IPS-18c (cell line): Measurements from ENCODE around the gene WBP2.

Source experiments
- H3K4me3 ChIP-seq: 2 replicates; pipeline ENCODE4 v1.7.0; 2013; ENCODE audit warnings: low read depth, mild to moderate bottlenecking, low read length, moderate library complexity; ENCODE audit not compliant: insufficient read depth
- H3K9me3 ChIP-seq: one replicate; pipeline ENCODE4 v1.6.1; 2013; ENCODE audit warnings: mild to moderate bottlenecking, low read length, moderate library complexity; ENCODE audit not compliant: control insufficient read depth, insufficient read depth

The WBP2 gene

GRCh38 chr17:75826561-75827307, 28.4 kb downstream of the WBP2 start:
- H3K9me3 ChIP-seq: no peaks in the 10 kb centered on the region
- H3K4me3 ChIP-seq: no peak overlapping the region

DNA sequence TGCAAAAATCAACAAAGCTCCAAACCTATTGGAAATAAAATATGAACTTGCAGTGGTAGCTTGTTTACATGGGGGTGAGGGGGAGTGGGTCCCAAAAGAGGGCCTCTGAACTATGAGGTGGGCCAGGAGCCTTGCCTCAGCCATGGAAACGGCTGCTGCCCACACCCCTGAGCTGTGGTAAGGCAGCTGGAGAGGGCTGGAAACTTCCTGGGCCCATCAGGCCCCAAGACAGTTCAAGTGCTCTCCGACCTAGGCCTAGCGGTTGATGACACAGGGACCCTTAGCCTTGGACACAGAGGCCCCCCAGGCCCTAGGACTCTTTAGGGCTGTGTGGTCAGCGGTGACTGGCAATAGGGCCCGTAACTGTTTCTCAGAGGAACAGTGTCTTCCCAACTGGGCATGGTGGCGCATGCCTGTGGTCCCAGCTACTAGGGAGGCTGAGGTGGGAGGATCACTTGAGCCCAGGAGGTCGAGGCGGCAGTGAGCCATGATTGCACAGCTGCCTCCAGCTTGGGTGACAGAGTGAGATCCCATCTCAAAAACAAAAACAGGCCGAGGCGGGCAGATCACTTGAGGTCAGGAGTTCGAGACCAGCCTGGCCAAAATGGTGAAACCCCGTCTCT, 29.3 kb downstream of the WBP2 start:
- H3K9me3 ChIP-seq: no peaks in the 10 kb centered on the region
- H3K4me3 ChIP-seq: no peak overlapping the region

DNA sequence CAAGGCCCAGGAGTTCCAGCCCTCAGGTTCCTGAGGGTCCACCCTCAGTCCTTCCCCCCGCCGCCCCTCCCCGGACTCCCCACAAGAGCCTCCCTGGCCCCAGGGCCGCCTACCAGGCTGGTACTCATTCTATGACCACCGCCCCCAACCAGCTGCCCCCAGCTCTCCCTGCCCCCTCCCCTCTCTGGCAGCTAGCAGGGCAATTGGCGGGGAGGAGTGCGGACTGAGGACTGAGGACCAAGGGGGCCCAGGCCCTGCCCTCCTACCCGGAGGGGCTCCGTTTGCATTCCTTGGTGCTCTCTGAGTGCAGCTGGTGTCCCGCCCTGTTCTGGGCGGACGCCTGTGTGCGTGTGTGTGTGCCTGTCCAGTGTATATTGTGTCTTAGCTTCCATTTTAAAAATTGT, 30.0 kb downstream of the WBP2 start:
- H3K9me3 ChIP-seq: no peaks in the 10 kb centered on the region

GRCh38 chr17:75824666-75825065, 30.5 kb downstream of the WBP2 start:
- H3K9me3 ChIP-seq: no peaks in the 10 kb centered on the region
- no peak overlapping the region for H3K4me3 ChIP-seq

More for the DNA sequence above, 30.0 kb downstream of the WBP2 start:
- H3K4me3 ChIP-seq: no peak overlapping the region

DNA sequence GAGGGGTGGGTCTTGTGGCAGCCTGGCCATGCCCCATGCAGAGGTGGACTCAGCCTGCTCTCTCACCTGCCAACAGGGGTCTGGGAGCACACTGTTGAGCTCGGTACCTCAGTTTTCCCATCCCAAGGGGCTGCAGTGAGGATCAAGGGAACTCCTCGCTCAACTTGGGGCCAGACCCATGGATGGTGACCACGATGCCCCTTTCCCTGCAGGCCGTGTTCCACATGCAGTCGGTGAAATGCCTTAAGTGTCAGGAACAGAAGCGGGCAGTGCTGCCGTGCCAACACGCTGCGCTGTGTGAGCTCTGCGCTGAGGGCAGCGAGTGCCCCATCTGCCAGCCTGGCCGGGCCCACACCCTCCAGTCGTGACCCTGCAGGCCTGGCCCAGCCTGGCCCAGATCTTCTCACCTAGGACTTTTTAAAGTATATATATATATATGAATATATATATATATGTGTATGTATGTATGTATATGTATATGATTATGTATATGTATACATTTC, 31.0 kb downstream of the WBP2 start:
- Histone ChIP-seq H3K4me3 (no peak overlapping the region), H3K9me3 (no peaks in the 10 kb centered on the region)

DNA sequence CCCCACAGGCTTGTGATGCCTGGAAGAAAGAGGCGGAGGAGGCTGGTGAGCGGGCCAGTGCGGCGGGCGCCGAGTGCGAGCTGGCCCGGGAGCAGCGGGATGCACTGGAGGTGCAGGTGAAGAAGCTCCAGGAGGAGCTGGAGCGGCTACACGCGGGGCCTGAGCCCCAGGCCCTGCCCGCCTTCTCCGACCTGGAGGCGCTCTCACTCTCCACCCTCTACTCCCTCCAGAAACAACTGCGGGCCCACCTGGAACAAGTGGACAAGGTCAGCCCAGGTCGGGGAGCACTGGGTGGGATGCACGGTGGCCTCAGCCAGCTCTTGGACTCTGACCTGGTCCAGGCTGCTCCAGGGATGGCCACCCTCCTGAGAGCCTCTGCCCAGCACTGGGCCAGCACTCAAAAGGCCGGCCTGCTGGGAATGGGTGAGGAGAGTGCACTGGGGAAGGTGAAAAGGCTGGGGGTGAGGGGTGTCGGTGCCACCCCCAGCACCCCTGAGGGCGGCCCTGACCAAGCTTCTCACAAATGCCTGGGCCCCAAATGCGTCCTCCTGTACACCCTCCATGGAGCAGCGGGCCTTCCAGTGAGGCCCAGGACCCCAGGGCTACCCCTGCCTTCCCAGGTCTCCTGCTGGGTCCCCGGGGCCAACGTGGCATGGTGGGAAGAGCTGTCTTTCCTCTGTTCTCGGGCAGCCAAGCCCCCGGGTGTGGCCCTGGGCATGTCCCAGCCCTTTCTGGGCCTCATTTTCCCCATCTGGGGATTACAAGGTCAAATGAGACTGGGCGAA, 31.7 kb downstream of the WBP2 start:
- Histone ChIP-seq H3K9me3 (no peaks in the 10 kb centered on the region), H3K4me3 (no peak overlapping the region)

- H3K9me3 ChIP-seq: no peaks in the 10 kb centered on the region
- no peak overlapping the region for H3K4me3 ChIP-seq
Measured at GRCh38 chr17:75822800-75823166, 32.4 kb downstream of the WBP2 start.

GRCh38 chr17:75822119-75822799, 32.9 kb downstream of the WBP2 start:
- Histone ChIP-seq H3K9me3 (no peaks in the 10 kb centered on the region), H3K4me3 (no peak overlapping the region)

DNA sequence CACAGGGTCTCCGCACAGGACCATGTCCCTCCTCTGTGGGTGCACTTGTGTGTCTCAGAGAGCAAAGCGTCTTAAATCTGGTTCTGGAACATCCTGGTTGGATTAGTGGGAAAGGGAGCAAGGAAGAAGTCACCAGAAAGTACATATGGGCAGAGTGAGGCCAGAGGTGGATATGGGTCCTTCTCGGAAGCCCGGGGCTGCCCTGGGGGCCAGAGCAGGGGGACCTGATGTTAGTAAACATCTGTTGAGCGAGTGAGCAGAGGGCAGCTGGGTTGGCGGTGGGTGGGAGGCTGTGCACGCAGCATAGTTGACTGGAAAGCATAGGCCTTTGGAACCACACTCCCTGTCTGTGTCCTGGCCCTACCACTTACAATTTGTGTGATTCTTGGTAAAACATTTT, 33.6 kb downstream of the WBP2 start:
- Histone ChIP-seq H3K4me3 (no peak overlapping the region), H3K9me3 (no peaks in the 10 kb centered on the region)

GRCh38 chr17:75820094-75821080, 34.7 kb downstream of the WBP2 start:
- H3K9me3 ChIP-seq: no peaks in the 10 kb centered on the region
- no peak overlapping the region for H3K4me3 ChIP-seq

DNA sequence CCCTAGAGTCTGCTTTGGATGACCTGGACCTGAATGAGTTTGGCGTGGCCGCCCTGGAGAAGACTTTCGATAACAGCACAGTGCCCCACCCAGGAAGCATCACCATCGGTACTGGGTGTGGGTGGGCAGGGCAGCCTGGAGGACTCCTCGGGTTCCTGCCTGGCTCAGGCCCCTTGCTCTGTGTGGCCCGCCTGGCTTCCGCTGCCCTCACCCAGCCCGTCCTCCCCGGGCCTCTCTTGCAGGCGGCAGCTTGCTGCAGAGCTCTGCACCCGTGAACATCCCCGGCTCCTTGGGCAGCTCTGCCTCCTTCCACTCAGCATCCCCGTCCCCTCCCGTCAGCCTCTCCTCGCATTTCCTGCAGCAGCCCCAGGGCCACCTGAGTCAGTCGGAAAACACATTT, 35.5 kb downstream of the WBP2 start:
- Histone ChIP-seq H3K4me3 (no peak overlapping the region), H3K9me3 (no peaks in the 10 kb centered on the region)

- H3K4me3 ChIP-seq: no peak overlapping the region
Measured at GRCh38 chr17:75819116-75819515, 36.0 kb downstream of the WBP2 start.

DNA sequence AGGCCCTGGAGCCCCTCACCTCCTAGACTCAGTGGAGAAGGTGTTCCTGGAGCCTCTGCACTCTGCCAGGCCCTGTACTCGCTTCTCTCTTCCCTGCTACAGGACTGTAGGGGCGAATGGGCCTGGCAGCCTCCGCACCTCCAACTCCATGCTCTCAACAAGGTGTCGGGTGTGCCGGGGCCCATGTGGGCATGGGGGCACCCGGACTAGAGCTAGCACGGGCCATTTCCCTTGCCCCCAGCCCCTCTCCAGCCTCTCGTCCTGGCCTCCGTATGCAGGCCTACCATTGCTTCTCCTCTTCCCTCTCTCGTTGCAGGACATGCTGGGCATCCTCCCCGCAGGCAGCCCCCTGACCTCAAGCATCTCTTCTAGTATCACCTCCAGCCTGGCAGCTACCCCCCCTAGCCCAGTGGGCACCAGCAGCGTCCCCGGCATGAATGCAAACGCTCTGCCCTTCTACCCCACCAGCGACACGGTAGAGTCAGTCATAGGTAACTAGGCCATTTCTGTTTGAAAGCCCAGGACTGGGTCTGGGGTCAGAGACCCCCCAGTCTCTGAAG, 36.7 kb downstream of the WBP2 start:
- Histone ChIP-seq H3K4me3 (no peak overlapping the region), H3K9me3 (no peaks in the 10 kb centered on the region)

More at GRCh38 chr17:75819116-75819515, 36.0 kb downstream of the WBP2 start:
- no peaks in the 10 kb centered on the region for H3K9me3 ChIP-seq

GRCh38 chr17:75817571-75817970, 37.6 kb downstream of the WBP2 start:
- no peak overlapping the region for H3K4me3 ChIP-seq
- no peaks in the 10 kb centered on the region for H3K9me3 ChIP-seq

GRCh38 chr17:75816693-75817092, 38.4 kb downstream of the WBP2 start:
- Histone ChIP-seq H3K4me3 (no peak overlapping the region), H3K9me3 (no peaks in the 10 kb centered on the region)

GRCh38 chr17:75815399-75815798, 39.7 kb downstream of the WBP2 start:
- Histone ChIP-seq H3K4me3 (no peak overlapping the region), H3K9me3 (no peaks in the 10 kb centered on the region)
